GM18520 (cell line): ENCODE measurements around the gene EPHA5.

Experiments used
- ATAC-seq: cut with Tn5 transposase; IDR thresholded peaks from one replicate; pipeline ENCODE4 v1.9.1; 2021; ENCODE audit not compliant: unreplicated experiment

The EPHA5 gene

GRCh38 chr4:65670331-65671031 is at the start of gene EPHA5:
Gene EPHA5, minus strand, starts transcription at chr4:65670489. Its CDS starts 747 bp downstream, at chr4:65669742.
- no peak for ATAC-seq

GRCh38 chr4:65719635-65720034 is 49.3 kb upstream of the EPHA5 start:
- ATAC-seq, result no peak

GRCh38 chr4:65698631-65699030 is 28.3 kb upstream of the EPHA5 start:
- ATAC-seq, result no peak

GRCh38 chr4:65696436-65696835 is 26.1 kb upstream of the EPHA5 start:
- ATAC-seq, result no peak

GRCh38 chr4:65671372-65671771 is 1.1 kb upstream of the EPHA5 start:
- no peak for ATAC-seq

GRCh38 chr4:65670020-65670330 is 314 bp downstream of the EPHA5 start:
- ATAC-seq, result no peak

GRCh38 chr4:65669111-65670019 is 924 bp downstream of the EPHA5 start:
- no peak for ATAC-seq

GRCh38 chr4:65668201-65669089 is 1.8 kb downstream of the EPHA5 start:
- ATAC-seq, result no peak

- no peak for ATAC-seq
Measured at GRCh38 chr4:65667506-65668041, 2.7 kb downstream of the EPHA5 start.

GRCh38 chr4:65665771-65666523 is 4.3 kb downstream of the EPHA5 start:
- ATAC-seq, result no peak

GRCh38 chr4:65661471-65661870 is 8.8 kb downstream of the EPHA5 start:
- ATAC-seq, result no peak

- ATAC-seq, result no peak
Measured at GRCh38 chr4:65658117-65658516, 12.2 kb downstream of the EPHA5 start.

- ATAC-seq, result no peak
Measured at GRCh38 chr4:65656008-65656407, 14.3 kb downstream of the EPHA5 start.

- ATAC-seq, result no peak
Measured at GRCh38 chr4:65654976-65655375, 15.3 kb downstream of the EPHA5 start.

GRCh38 chr4:65653740-65654361 is 16.4 kb downstream of the EPHA5 start:
- ATAC-seq, result no peak

GRCh38 chr4:65651751-65652150 is 18.5 kb downstream of the EPHA5 start:
- ATAC-seq, result no peak

GRCh38 chr4:65651031-65651430 is 19.3 kb downstream of the EPHA5 start:
- ATAC-seq, result no peak

- ATAC-seq, result no peak
Measured at GRCh38 chr4:65646136-65646535, 24.2 kb downstream of the EPHA5 start.

GRCh38 chr4:65645185-65645584 is 25.1 kb downstream of the EPHA5 start:
- ATAC-seq, result no peak
